ENCODE measurements around the gene SETSIP.

DNA sequence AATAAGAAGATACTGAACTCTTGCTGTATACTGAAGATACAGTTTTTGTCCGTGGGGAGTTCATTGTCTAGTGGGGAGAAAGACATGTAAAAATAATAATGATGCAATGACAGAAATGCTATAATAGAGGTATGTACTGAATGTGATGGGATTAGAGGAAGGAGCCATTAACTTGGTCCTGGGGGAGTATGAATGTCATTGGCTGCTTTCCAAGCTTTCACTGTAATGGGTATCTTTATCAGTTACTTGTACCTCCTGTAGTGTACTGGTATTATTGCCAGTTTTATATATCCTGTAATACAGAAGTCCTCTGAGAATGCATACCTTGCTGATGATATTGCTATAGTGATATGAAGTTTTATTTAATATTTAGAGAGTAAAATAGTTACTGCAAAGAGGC, 12.3 kb upstream of the SETSIP start:
- TF ChIP-seq POLR2A (IDR thresholded peaks at IDR 0.05; ENCODE audit: low read depth, low read length) (no peak), POLR2AphosphoS5 (IDR thresholded peaks at IDR 0.05; ENCODE audit: low read depth, low read length) (no peak), TAF1 (IDR thresholded peaks at IDR 0.05; ENCODE audit: borderline replicate concordance, low read depth, low read length) (no peak)
